ENCODE measurements around the gene LRRC3. TPM values are rescaled to one million over a fixed set of nuclear protein-coding genes. Genes with fewer than 3 reads are reported as not detected.

The LRRC3 gene
- total RNA-seq, 4 donors from 2014 or later, result 2.9 to 5.8 (median 3.2) TPM

GRCh38 chr21:44436958-44437357 lies 18.4 kb upstream of the LRRC3 start:
- peak in 1 of 2 donors; percentile 78 for DNase-seq (ENCODE audit: low spot score in 2 of 2)
- 87 to 90% methylated on average over 18 of the region's 18 CpGs for WGBS, 2 donors
- intact Hi-C loops (cut with DNase I; ENCODE audit: low total_unique reads), result no loop called here
- TF ChIP-seq POLR2A (IDR thresholded peaks at IDR 0.05) (no peak), CTCF (IDR thresholded peaks at IDR 0.05) (no peak)
- H3K4me3 ChIP-seq (ENCODE audit: low read depth, poor library complexity, severe bottlenecking), result no peak overlapping the region

- WGBS, 2 donors, result 91 to 95% methylated on average over 5 of the region's 5 CpGs
- intact Hi-C loops (cut with DNase I; ENCODE audit: low total_unique reads), result no loop called here
- no peak for DNase-seq (ENCODE audit: low spot score in 2 of 2)
- TF ChIP-seq CTCF (IDR thresholded peaks at IDR 0.05), result no peak
- H3K4me3 ChIP-seq (ENCODE audit: low read depth, poor library complexity, severe bottlenecking), result no peak overlapping the region
Observed at GRCh38 chr21:44437371-44437695, 18.0 kb upstream of the LRRC3 start.

GRCh38 chr21:44437696-44438431 lies 17.4 kb upstream of the LRRC3 start:
- no peak overlapping the region for H3K4me3 ChIP-seq (ENCODE audit: low read depth, poor library complexity, severe bottlenecking)
- DNase-seq (ENCODE audit: low spot score in 2 of 2), result peak in 1 of 2 donors; percentile 77
- TF ChIP-seq POLR2A (IDR thresholded peaks at IDR 0.05) (no peak), CTCF (IDR thresholded peaks at IDR 0.05) (no peak)
- intact Hi-C loops (cut with DNase I; ENCODE audit: low total_unique reads), result no loop called here
- WGBS, 2 donors, result 80 to 88% methylated on average over 4 to 17 of the region's 19 CpGs

GRCh38 chr21:44438531-44439210 lies 16.6 kb upstream of the LRRC3 start:
- 57% methylated on average over 26 to 32 of the region's 34 CpGs for WGBS, 2 donors
- no peak overlapping the region for H3K4me3 ChIP-seq (ENCODE audit: low read depth, poor library complexity, severe bottlenecking)
- peak in 1 of 2 donors; percentile 70 for DNase-seq (ENCODE audit: low spot score in 2 of 2)
- intact Hi-C loops (cut with DNase I; ENCODE audit: low total_unique reads), result no loop called here
- no peak for TF ChIP-seq CTCF (IDR thresholded peaks at IDR 0.05)
- no peak for TF ChIP-seq POLR2A (IDR thresholded peaks at IDR 0.05)

- 61 to 64% methylated on average over 11 of the region's 11 CpGs for WGBS, 2 donors
- no peak for TF ChIP-seq POLR2A (IDR thresholded peaks at IDR 0.05)
- TF ChIP-seq CTCF (IDR thresholded peaks at IDR 0.05), result no peak
- peak in 1 of 2 donors; percentile 60 for DNase-seq (ENCODE audit: low spot score in 2 of 2)
- H3K4me3 ChIP-seq (ENCODE audit: low read depth, poor library complexity, severe bottlenecking), result no peak overlapping the region
- intact Hi-C loops (cut with DNase I; ENCODE audit: low total_unique reads), result no loop called here
Observed at GRCh38 chr21:44439211-44439600, 16.1 kb upstream of the LRRC3 start.
